H9 (cell line): ENCODE data around the gene EHD1. TPM values are rescaled to one million over a fixed set of nuclear protein-coding genes. Genes with fewer than 3 reads are reported as not detected.

ENCODE experiments used
- DNase-seq: peaks from one replicate; pipeline ENCODE4 v3.0.0-alpha.2; 2017
- H2AFZ ChIP-seq: one replicate; pipeline ENCODE4 v1.6.1; 2013; ENCODE audit warnings: mild to moderate bottlenecking, low read length, control low read depth, moderate library complexity
- H2AK5ac ChIP-seq: 2 replicates; pipeline ENCODE4 v1.6.1; 2013; ENCODE audit warnings: low read length, control low read depth, mixed read lengths; ENCODE audit not compliant: insufficient read length
- H2BK120ac ChIP-seq: one replicate; pipeline ENCODE4 v1.6.1; 2013; ENCODE audit warnings: low read depth, mild to moderate bottlenecking, low read length, control low read depth, inconsistent platforms; ENCODE audit not compliant: poor library complexity, severe bottlenecking
- H2BK12ac ChIP-seq: 2 replicates; pipeline ENCODE4 v1.6.1; 2013; ENCODE audit warnings: low read length, control low read depth, mixed read lengths, low read depth; ENCODE audit not compliant: insufficient read length
- H2BK15ac ChIP-seq: 2 replicates; pipeline ENCODE4 v1.6.1; 2013; ENCODE audit warnings: low read depth, low read length, control low read depth
- H2BK20ac ChIP-seq: one replicate; pipeline ENCODE4 v1.6.1; 2013; ENCODE audit warnings: low read depth, mild to moderate bottlenecking, low read length, control low read depth, inconsistent platforms; ENCODE audit not compliant: poor library complexity, severe bottlenecking
- H2BK5ac ChIP-seq: 2 replicates; pipeline ENCODE4 v1.6.1; 2013; ENCODE audit warnings: low read length, control low read depth, mixed read lengths; ENCODE audit not compliant: insufficient read length
- H3K14ac ChIP-seq: 2 replicates; pipeline ENCODE4 v1.6.1; 2013; ENCODE audit warnings: low read length, control low read depth; ENCODE audit not compliant: insufficient read depth
- H3K18ac ChIP-seq: 2 replicates; pipeline ENCODE4 v1.6.1; 2013; ENCODE audit warnings: low read depth, mild to moderate bottlenecking, mixed read lengths, low read length, control low read depth; ENCODE audit not compliant: insufficient read length
- H3K23ac ChIP-seq: 2 replicates; pipeline ENCODE4 v1.6.1; 2013; ENCODE audit warnings: low read length, control low read depth, mixed read lengths, low read depth; ENCODE audit not compliant: insufficient read length
- H3K23me2 ChIP-seq: 2 replicates; pipeline ENCODE4 v1.6.1; 2013; ENCODE audit warnings: low read depth, mild to moderate bottlenecking, mixed read lengths, low read length, control low read depth; ENCODE audit not compliant: insufficient read length, poor library complexity, severe bottlenecking
- H3K27ac ChIP-seq: 2 replicates; pipeline ENCODE4 v1.5.1; 2013; ENCODE audit warnings: low read length, control low read depth, mixed read lengths, low read depth; ENCODE audit not compliant: insufficient read length
- H3K27me3 ChIP-seq: 2 replicates; pipeline ENCODE4 v1.6.1; 2013; ENCODE audit warnings: low read length, control low read depth, inconsistent platforms; ENCODE audit not compliant: insufficient read depth
- H3K4ac ChIP-seq: 2 replicates; pipeline ENCODE4 v1.6.1; 2013; ENCODE audit warnings: low read depth, mild to moderate bottlenecking, control low read depth, inconsistent platforms, low read length, moderate library complexity
- H3K4me1 ChIP-seq: 2 replicates; pipeline ENCODE4 v1.6.1; 2013; ENCODE audit warnings: low read length, control low read depth, inconsistent platforms; ENCODE audit not compliant: insufficient read depth
- H3K4me2 ChIP-seq: 2 replicates; pipeline ENCODE4 v1.6.1; 2013; ENCODE audit warnings: low read length, control low read depth, mixed read lengths; ENCODE audit not compliant: insufficient read length, insufficient read depth
- H3K56ac ChIP-seq: 2 replicates; pipeline ENCODE4 v1.6.1; 2013; ENCODE audit warnings: low read depth, mild to moderate bottlenecking, mixed read lengths, low read length, control low read depth; ENCODE audit not compliant: insufficient read length
- H3K79me1 ChIP-seq: 2 replicates; pipeline ENCODE4 v1.6.1; 2013; ENCODE audit warnings: low read depth, mild to moderate bottlenecking, moderate library complexity, low read length, control low read depth, inconsistent platforms; ENCODE audit not compliant: insufficient read depth, poor library complexity, severe bottlenecking
- H3K79me2 ChIP-seq: 2 replicates; pipeline ENCODE4 v1.6.1; 2013; ENCODE audit warnings: low read length, control low read depth, inconsistent platforms; ENCODE audit not compliant: insufficient read depth
- H3K9ac ChIP-seq: 2 replicates; pipeline ENCODE4 v1.6.1; 2013; ENCODE audit warnings: low read length, control low read depth, mixed read lengths; ENCODE audit not compliant: insufficient read length; ENCODE audit errors: extremely low read depth
- H3K9me3 ChIP-seq: one replicate; pipeline ENCODE4 v1.6.1; 2013; ENCODE audit warnings: low read depth, low read length, inconsistent platforms; ENCODE audit not compliant: control insufficient read depth
- H3T11ph ChIP-seq: one replicate; pipeline ENCODE4 v1.6.1; 2013; ENCODE audit warnings: mild to moderate bottlenecking, low read length, control low read depth, inconsistent platforms
- H4K20me1 ChIP-seq: one replicate; pipeline ENCODE4 v1.6.1; 2013; ENCODE audit not compliant: control insufficient read depth, insufficient read length, insufficient read depth
- H4K5ac ChIP-seq: 2 replicates; pipeline ENCODE4 v1.6.1; 2013; ENCODE audit warnings: low read depth, mild to moderate bottlenecking, mixed read lengths, low read length, control low read depth; ENCODE audit not compliant: insufficient read length
- H4K8ac ChIP-seq: replicated peaks from 2 replicates; pipeline ENCODE4 v1.6.1; 2013; ENCODE audit warnings: low read length, control low read depth, mixed read lengths, low read depth; ENCODE audit not compliant: insufficient read length
- H4K91ac ChIP-seq: 2 replicates; pipeline ENCODE4 v1.6.1; 2013; ENCODE audit warnings: low read depth, mild to moderate bottlenecking, moderate library complexity, mixed read lengths, low read length, control low read depth; ENCODE audit not compliant: insufficient read length
- H3K27ac Mint-ChIP-seq, 3 experiments: 2 replicates in 2 of 3; 3 replicates in 1 of 3; pipeline ENCODE4 v1.8.0; 2020 to 2021; ENCODE audit warnings: mixed read lengths in 3 of 3, mild to moderate bottlenecking in 1 of 3, moderate library complexity in 1 of 3
- H3K27me3 Mint-ChIP-seq: 2 replicates; pipeline ENCODE4 v1.8.0; 2021; ENCODE audit warnings: low read depth, mild to moderate bottlenecking, moderate library complexity, mixed read lengths
- H3K36me3 Mint-ChIP-seq, 3 experiments: 2 replicates in 2 of 3; 3 replicates in 1 of 3; pipeline ENCODE4 v1.8.0; 2020 to 2021; ENCODE audit warnings: low read depth in 3 of 3, mixed read lengths in 3 of 3; ENCODE audit not compliant: insufficient read depth in 1 of 3
- H3K4me1 Mint-ChIP-seq, 2 experiments: 2 replicates each; pipeline ENCODE4 v1.8.0; 2020; ENCODE audit warnings: mixed read lengths in 2 of 2
- H3K4me3 Mint-ChIP-seq, 2 experiments: 2 replicates in 1 of 2; 3 replicates in 1 of 2; pipeline ENCODE4 v1.8.0; 2020 to 2021; ENCODE audit warnings: mild to moderate bottlenecking in 2 of 2, mixed read lengths in 2 of 2, moderate library complexity in 1 of 2
- H3K9me3 Mint-ChIP-seq, 2 experiments: 2 replicates in 1 of 2; 3 replicates in 1 of 2; pipeline ENCODE4 v1.8.0; 2020; ENCODE audit warnings: mild to moderate bottlenecking in 2 of 2, mixed read lengths in 2 of 2, moderate library complexity in 1 of 2
- WGBS: extraction: QIAGEN DNeasy Blood & Tissue Kit; methylation state at CpG from one replicate; pipeline ENCODE4 v1.1.7; 2013; ENCODE audit warnings: missing lambda C conversion rate, low lambda C conversion rate, mixed read lengths; ENCODE audit not compliant: insufficient read length; ENCODE audit errors: extremely low coverage; 5-methylcytosine and 5-hydroxymethylcytosine counted together
- total RNA-seq: library from RNA; stranded (reverse); gene quantifications from 2 replicates; pipeline ENCODE4 v1.2.1, GENCODE V29; 2021
- TF ChIP-seq, protein P1 (sequence below): fragments of 200-600 bp; sonication (generic); conservative IDR thresholded peaks from 3 replicates; pipeline ENCODE4 v1.8.0; 2021; ENCODE audit warnings: antibody characterized with exemption, mild to moderate bottlenecking

The EHD1 gene
- total RNA-seq, 1 experiment from 2014 or later = 31.0 TPM

DNA sequence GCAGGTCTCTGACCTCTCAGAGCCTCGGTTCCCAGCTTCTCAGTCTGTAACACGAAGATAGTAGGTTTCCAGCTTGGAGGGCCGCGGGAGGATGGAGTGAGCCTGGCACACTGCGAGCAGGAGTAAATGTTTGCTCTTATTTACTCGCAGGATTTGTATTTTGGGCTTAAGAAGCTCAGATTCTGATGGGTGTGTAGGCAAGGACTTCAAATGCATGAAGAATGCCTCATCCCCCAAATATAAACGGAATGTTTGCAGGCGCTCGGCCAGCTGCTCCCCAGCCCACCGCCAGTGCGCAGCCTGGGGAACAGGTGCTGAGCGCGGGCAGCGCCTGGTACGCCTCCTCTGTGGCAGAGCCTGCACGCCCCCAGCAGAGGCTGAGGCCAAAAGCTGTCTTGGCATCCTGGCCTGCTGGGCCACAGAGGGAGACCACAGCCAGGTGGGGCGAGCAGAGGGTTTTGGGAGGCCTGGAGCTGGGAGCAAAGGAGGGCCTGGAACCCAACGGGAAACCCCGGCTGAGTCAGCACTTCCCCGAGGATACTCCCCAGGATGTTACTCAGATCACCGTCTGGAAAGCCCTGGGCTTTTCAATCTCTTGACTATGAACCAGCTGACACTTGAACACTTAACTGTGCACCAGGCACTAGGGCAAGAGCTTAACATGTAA is 9.4 kb downstream of the EHD1 start:
- Histone ChIP-seq H4K91ac (no peak overlapping the region), H2BK12ac (no peak overlapping the region), H3K23me2 (no peaks in the 10 kb centered on the region), H4K5ac (no peak overlapping the region), H3K4me1 (no peaks in the 10 kb centered on the region; the same call in 1 of the 2 replicates), H3K79me2 (no peaks in the 10 kb centered on the region), H2BK15ac (no peak overlapping the region), H2BK120ac (no peak overlapping the region), H3K23ac (no peak overlapping the region), H3K14ac (no peak overlapping the region), H3K27me3 (no peaks in the 10 kb centered on the region), H2AFZ (no peak overlapping the region), H3K79me1 (no peaks in the 10 kb centered on the region), H3K4ac (no peak overlapping the region), H3T11ph (no peak overlapping the region), H4K20me1 (no peaks in the 10 kb centered on the region), H3K18ac (no peak overlapping the region), H3K9me3 (no peaks in the 10 kb centered on the region), H3K27ac (no peak overlapping the region), H3K9ac (no peak overlapping the region), H2BK20ac (no peak overlapping the region), H2AK5ac (no peak overlapping the region), H3K56ac (no peak overlapping the region), H4K8ac (no peak overlapping the region), H3K4me2 (no peak overlapping the region), H2BK5ac (no peak overlapping the region)
- DNase-seq = no peak
- Mint-ChIP-seq H3K36me3 (peaks cover 0 to 10% (median 4%) of the 10 kb centered on the region in 3 experiments; a peak in 4 of 7 replicates), H3K4me3 (no peak overlapping the region), H3K27me3 (no peaks in the 10 kb centered on the region), H3K9me3 (no peaks in the 10 kb centered on the region), H3K4me1 (peaks cover 0 to 13% of the 10 kb centered on the region in 2 experiments; a peak in 3 of 4 replicates), H3K27ac (peak overlapping the region in 1 of 3 experiments; percentile 27; a peak in 2 of 7 replicates)
- TF ChIP-seq, protein P1, sequence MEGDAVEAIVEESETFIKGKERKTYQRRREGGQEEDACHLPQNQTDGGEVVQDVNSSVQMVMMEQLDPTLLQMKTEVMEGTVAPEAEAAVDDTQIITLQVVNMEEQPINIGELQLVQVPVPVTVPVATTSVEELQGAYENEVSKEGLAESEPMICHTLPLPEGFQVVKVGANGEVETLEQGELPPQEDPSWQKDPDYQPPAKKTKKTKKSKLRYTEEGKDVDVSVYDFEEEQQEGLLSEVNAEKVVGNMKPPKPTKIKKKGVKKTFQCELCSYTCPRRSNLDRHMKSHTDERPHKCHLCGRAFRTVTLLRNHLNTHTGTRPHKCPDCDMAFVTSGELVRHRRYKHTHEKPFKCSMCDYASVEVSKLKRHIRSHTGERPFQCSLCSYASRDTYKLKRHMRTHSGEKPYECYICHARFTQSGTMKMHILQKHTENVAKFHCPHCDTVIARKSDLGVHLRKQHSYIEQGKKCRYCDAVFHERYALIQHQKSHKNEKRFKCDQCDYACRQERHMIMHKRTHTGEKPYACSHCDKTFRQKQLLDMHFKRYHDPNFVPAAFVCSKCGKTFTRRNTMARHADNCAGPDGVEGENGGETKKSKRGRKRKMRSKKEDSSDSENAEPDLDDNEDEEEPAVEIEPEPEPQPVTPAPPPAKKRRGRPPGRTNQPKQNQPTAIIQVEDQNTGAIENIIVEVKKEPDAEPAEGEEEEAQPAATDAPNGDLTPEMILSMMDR = no peak
- WGBS = no CpG with 5 or more reads among the region's 21 CpGs
